HEK293T (cell line): Measurements from ENCODE around the gene SEMA4F.
"Not testable (repeated sequence)": the region's sequence is repeated elsewhere in the genome, so short reads cannot be mapped to it uniquely, and the experiment has no call there.

Experiments used
- CTCF ChIA-PET: fragments of 350-600 bp; formaldehyde crosslinking; extraction: SDS; loops from one replicate; lab custom pipeline; 2021; ENCODE audit warnings: antibody characterized with exemption, inconsistent platforms; lab: Yijun Ruan, JAX
- POLR2A ChIA-PET: fragments of 350-600 bp; formaldehyde crosslinking; extraction: SDS; loops from one replicate; lab custom pipeline; 2020; ENCODE audit warnings: antibody characterized with exemption, inconsistent platforms; lab: Yijun Ruan, JAX
- DNase-seq: peaks from one replicate; pipeline ENCODE4 v3.0.0; 2012; ENCODE audit warnings: mixed read lengths; ENCODE audit errors: extremely low spot score
- ARNT ChIP-seq: fragments of 450-650 bp; IDR thresholded peaks from 2 replicates; pipeline ENCODE4 v1.6.1; 2017; ENCODE audit warnings: mild to moderate bottlenecking
- BHLHE40 ChIP-seq: fragments of 450-650 bp; IDR thresholded peaks from 2 replicates; pipeline ENCODE4 v1.6.1; 2016; ENCODE audit warnings: mild to moderate bottlenecking, moderate library complexity, borderline replicate concordance
- CTBP1 ChIP-seq: fragments of 450-650 bp; IDR thresholded peaks from 2 replicates; pipeline ENCODE4 v1.6.1; 2016; ENCODE audit warnings: borderline replicate concordance
- ELF4 ChIP-seq: fragments of 450-650 bp; IDR thresholded peaks from 2 replicates; pipeline ENCODE4 v1.6.1; 2017; ENCODE audit warnings: antibody characterized with exemption
- FOXA1 ChIP-seq: fragments of 450-650 bp; IDR thresholded peaks from 2 replicates; pipeline ENCODE4 v1.6.1; 2016; ENCODE audit warnings: mild to moderate bottlenecking
- FOXK2 ChIP-seq: fragments of 450-650 bp; IDR thresholded peaks from 2 replicates; pipeline ENCODE4 v1.6.1; 2016; ENCODE audit warnings: mild to moderate bottlenecking
- FOXM1 ChIP-seq: fragments of 450-650 bp; IDR thresholded peaks from 2 replicates; pipeline ENCODE4 v1.6.1; 2017; ENCODE audit warnings: mild to moderate bottlenecking, borderline replicate concordance
- HDGF ChIP-seq: fragments of 450-650 bp; IDR thresholded peaks from 2 replicates; pipeline ENCODE4 v1.6.1; 2017; ENCODE audit warnings: antibody characterized with exemption, borderline replicate concordance
- L3MBTL2 ChIP-seq: fragments of 450-650 bp; conservative IDR thresholded peaks from 2 replicates; pipeline ENCODE4 v1.6.1; 2016; ENCODE audit warnings: mild to moderate bottlenecking
- LEF1 ChIP-seq: fragments of 450-650 bp; IDR thresholded peaks from 2 replicates; pipeline ENCODE4 v1.6.1; 2017; ENCODE audit warnings: mild to moderate bottlenecking, borderline replicate concordance
- NFRKB ChIP-seq: fragments of 450-650 bp; IDR thresholded peaks from 2 replicates; pipeline ENCODE4 v1.6.1; 2016; ENCODE audit warnings: mild to moderate bottlenecking, moderate library complexity
- SP1 ChIP-seq: fragments of 450-650 bp; IDR thresholded peaks from 2 replicates; pipeline ENCODE4 v1.6.1; 2017
- SUZ12 ChIP-seq: fragments of 450-650 bp; IDR thresholded peaks from 2 replicates; pipeline ENCODE4 v1.6.1; 2016; ENCODE audit warnings: mild to moderate bottlenecking
- TARDBP ChIP-seq: fragments of 450-650 bp; IDR thresholded peaks from 2 replicates; pipeline ENCODE4 v1.6.1; 2016
- ZNF384 ChIP-seq: fragments of 450-650 bp; IDR thresholded peaks from 2 replicates; pipeline ENCODE4 v1.6.1; 2016
- TF ChIP-seq, protein P1 (sequence below): fragments of 450-650 bp; IDR thresholded peaks from 2 replicates; pipeline ENCODE4 v1.6.1; 2016

SEMA4F gene

DNA sequence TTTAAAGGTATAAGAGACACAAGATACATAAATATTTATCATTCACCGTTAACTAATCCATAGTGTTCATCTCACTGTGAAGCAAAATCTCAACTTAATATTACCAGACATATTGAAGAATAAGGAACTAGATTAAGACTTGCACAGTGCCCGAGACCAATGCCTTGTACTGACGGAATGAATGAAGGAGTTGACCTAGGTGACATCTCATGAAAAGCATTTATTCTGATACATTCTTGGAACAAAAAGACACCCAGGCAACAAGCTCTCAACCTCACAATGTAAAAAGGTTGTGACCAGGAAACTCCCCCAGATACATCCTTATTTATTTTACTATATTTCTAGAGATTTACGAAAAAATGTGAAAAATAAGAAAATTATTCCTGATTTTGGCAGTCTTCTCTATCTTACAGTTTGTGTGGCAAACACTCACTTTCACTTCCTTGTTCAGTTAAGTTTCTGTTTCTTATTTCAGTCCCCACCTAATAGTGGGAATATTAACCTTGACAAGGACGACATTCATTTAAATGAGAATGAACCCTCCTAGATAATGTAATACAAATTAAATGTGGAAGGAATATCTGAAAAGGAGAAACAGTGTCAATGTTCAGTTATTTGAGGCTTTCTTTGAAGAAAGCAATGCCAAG, 34.3 kb upstream of the SEMA4F start:
- POLR2A ChIA-PET = no interaction called here
- TF ChIP-seq FOXM1 (no peak), FOXK2 (no peak), TARDBP (no peak), ARNT (no peak), FOXA1 (no peak), HDGF (no peak), CTBP1 (no peak), LEF1 (no peak), SP1 (no peak), ZNF384 (no peak), BHLHE40 (no peak), L3MBTL2 (no peak), SUZ12 (no peak)
- TF ChIP-seq, protein P1, sequence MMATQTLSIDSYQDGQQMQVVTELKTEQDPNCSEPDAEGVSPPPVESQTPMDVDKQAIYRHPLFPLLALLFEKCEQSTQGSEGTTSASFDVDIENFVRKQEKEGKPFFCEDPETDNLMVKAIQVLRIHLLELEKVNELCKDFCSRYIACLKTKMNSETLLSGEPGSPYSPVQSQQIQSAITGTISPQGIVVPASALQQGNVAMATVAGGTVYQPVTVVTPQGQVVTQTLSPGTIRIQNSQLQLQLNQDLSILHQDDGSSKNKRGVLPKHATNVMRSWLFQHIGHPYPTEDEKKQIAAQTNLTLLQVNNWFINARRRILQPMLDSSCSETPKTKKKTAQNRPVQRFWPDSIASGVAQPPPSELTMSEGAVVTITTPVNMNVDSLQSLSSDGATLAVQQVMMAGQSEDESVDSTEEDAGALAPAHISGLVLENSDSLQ = no peak
- no peak for DNase-seq
- CTCF ChIA-PET = no interaction called here

DNA sequence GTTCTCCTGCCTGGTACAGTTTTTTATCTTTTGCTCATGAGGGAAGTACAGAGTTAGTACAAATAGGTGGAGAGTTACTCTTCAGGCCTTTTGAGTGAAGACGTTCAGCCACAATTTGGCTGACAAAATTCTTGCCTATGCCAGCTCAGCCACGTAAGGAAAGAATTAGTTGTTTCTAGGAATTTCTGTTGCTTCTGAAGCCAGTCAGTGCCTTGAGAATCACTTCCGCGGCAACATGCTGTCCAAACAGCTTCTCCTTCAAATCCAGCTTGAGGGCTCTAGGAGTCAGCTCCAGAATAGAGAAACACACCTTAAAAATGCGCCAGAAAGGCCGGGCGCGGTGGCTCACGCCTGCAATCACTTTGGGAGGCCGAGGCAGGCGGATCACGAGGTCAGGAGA, 33.4 kb upstream of the SEMA4F start:
- POLR2A ChIA-PET = no interaction called here
- TF ChIP-seq LEF1 (no peak), CTBP1 (no peak), TARDBP (no peak), BHLHE40 (no peak), FOXM1 (no peak)
- DNase-seq = no peak
- CTCF ChIA-PET = no interaction called here

DNA sequence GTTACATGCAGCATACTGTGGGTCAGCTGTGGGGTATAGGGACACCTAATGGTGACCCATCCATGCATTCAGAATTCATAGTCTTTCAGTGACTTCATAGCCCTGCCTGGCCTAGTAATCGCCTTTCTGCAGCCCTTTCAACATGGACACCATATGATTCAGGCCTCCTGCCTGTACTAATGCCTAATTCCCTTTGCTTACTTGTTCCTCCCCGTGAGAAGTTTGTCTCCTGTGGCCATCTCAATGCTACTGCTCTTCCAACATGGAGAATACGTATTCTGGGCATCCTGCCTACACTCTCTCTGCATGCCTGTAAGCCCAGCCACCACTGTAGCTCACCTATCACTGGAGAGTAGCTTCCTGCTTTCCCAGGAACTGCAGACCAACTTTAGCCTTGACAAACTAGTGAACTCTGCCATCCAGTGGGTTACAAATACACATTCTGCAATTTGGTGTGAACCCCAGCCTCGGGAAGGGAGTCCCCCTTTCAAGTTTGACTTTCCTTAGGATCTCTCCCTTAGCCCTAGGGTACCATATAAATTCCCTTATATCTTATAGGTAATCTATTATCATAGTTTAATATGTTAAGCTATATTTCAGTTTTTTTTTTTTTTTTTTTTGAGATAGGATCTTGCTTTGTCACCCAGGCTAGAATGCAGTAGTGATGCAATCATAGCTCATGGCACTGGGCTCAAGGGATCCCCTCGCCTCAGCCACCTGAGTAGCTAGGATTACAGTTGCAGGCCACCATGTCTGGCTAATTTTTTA, 28.2 kb upstream of the SEMA4F start:
- CTCF ChIA-PET = no interaction called here
- POLR2A ChIA-PET = interaction anchor here (0.6 kb wide), 1 partner anchor 28 kb away, joined by 3 read pairs; the partner anchor contains the start of gene SEMA4F

DNA sequence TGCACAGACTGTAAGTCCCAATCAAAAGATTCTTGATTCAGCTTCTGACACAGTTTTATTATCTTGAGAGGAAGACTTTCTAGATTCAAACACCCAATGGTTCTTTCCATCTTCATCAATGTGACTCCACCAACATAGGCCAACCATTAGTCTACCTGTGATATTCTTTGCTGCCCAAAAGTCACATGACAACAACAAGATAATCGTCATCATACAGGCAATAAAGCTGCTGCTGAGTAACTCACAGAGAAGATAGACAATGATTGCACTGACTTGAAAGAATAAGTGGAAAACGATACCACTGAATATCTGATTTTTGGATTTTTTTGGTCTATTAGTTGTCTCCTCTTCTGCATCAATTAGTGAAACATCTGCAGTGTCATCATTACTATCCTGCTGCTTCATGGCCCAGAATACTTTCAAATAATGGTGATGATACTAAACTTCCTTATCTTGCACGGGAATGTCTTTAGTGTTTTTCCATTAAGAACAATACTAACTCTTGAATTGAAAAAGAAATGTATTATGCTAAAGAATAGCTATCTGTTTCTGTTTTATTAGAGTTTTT, 25.4 kb upstream of the SEMA4F start:
- DNase-seq = no peak
- POLR2A ChIA-PET = no interaction called here
- CTCF ChIA-PET = no interaction called here
- TF ChIP-seq HDGF (no peak), BHLHE40 (no peak), FOXA1 (no peak), LEF1 (no peak), NFRKB (no peak), TARDBP (no peak), FOXM1 (no peak), SUZ12 (no peak), L3MBTL2 (no peak), ARNT (no peak), CTBP1 (no peak), ZNF384 (no peak), SP1 (no peak), ELF4 (no peak), FOXK2 (no peak)
- TF ChIP-seq, protein P1 = no peak

More for the DNA sequence above, 28.2 kb upstream of the SEMA4F start:
- no peak for DNase-seq
- TF ChIP-seq ELF4 = no peak
- no peak for TF ChIP-seq FOXM1
- TF ChIP-seq TARDBP = no peak
- no peak for TF ChIP-seq ZNF384
- TF ChIP-seq, protein P1 = no peak
- no peak for TF ChIP-seq FOXK2
- TF ChIP-seq L3MBTL2 = no peak
- TF ChIP-seq LEF1 = no peak
- no peak for TF ChIP-seq NFRKB
- no peak for TF ChIP-seq FOXA1
- TF ChIP-seq BHLHE40 = no peak
- TF ChIP-seq CTBP1 = no peak
- no peak for TF ChIP-seq HDGF
- TF ChIP-seq ARNT = no peak
- no peak for TF ChIP-seq SP1
- no peak for TF ChIP-seq SUZ12

DNA sequence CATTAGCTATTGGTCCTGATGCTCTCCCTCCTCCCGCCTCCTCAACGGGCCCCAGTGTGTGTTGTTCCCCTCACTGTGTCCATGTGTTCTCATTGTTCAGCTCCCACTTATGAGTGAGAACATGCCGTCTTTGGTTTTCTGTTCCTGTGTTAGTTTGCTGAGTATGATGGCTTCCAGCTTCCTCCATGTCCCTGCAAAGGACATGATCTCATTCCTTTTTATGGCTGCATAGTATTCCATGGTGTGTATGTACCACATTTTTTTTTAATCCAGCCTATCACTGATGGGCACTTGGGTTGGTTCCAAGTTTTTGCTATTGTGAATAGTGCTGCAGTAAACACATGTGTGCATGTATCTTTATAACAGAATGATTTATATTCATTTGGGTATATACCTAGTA, 23.6 kb upstream of the SEMA4F start:
- CTCF ChIA-PET, DNase-seq, POLR2A ChIA-PET: not testable (repeated sequence)
